SK-N-SH (cell line): ENCODE results near the gene NPY2R.

Experiments
- EZH2phosphoT487 ChIP-seq: fragments of 200-600 bp; sonication (generic); IDR thresholded peaks from 2 replicates; pipeline ENCODE4 v1.6.1; 2017; ENCODE audit warnings: low read depth, mixed run types, mild to moderate bottlenecking, antibody characterized with exemption, moderate library complexity, borderline replicate concordance
- JUND ChIP-seq: IDR thresholded peaks from 2 replicates; pipeline ENCODE4 v1.4.0; 2012
- RAD21 ChIP-seq: IDR thresholded peaks from 2 replicates; pipeline ENCODE4 v1.6.1; 2012; ENCODE audit warnings: mild to moderate bottlenecking, low read length

- no peak for TF ChIP-seq JUND
- TF ChIP-seq EZH2phosphoT487, result no peak
- no peak for TF ChIP-seq RAD21
Measured at GRCh38 chr4:155234206-155234605, 25.8 kb downstream of the NPY2R start.
